Progenitor cell of endocrine pancreas (in vitro differentiated cells): Measurements from ENCODE around the gene INO80E. TPM values are rescaled to one million over a fixed set of nuclear protein-coding genes. Genes with fewer than 3 reads are reported as not detected.

Source experiments
- DNase-seq: peaks from one replicate; pipeline ENCODE4 v3.0.0; 2021; ENCODE audit warnings: low spot score; ENCODE audit not compliant: unreplicated experiment
- H3K27ac Mint-ChIP-seq: 2 replicates; pipeline ENCODE4 v1.8.0; 2021; ENCODE audit warnings: mild to moderate bottlenecking, moderate library complexity, mixed read lengths
- H3K27me3 Mint-ChIP-seq: 2 replicates; pipeline ENCODE4 v1.8.0; 2021; ENCODE audit warnings: mixed read lengths
- H3K36me3 Mint-ChIP-seq: 2 replicates; pipeline ENCODE4 v1.8.0; 2022; ENCODE audit warnings: mixed read lengths; ENCODE audit not compliant: insufficient read depth
- H3K4me1 Mint-ChIP-seq: 2 replicates; pipeline ENCODE4 v1.8.0; 2021; ENCODE audit warnings: low read depth, mixed read lengths
- H3K4me3 Mint-ChIP-seq: 2 replicates; pipeline ENCODE4 v1.8.0; 2021; ENCODE audit warnings: low read depth, mild to moderate bottlenecking, moderate library complexity, mixed read lengths
- H3K9me3 Mint-ChIP-seq: 2 replicates; pipeline ENCODE4 v1.8.0; 2021; ENCODE audit warnings: low read depth, mixed read lengths
- CTCF ChIP-seq: fragments of 200-600 bp; sonication (generic); IDR thresholded peaks from one replicate; pipeline ENCODE4 v1.5.0; 2021; ENCODE audit warnings: antibody characterized with exemption, mild to moderate bottlenecking; ENCODE audit not compliant: unreplicated experiment
- total RNA-seq: library from RNA; stranded (reverse); gene quantifications from 2 replicates; pipeline ENCODE4 v1.2.1, GENCODE V29; 2021

Gene INO80E
- total RNA-seq, 1 donor from 2014 or later: 74.2 TPM

- Mint-ChIP-seq H3K27ac (no peak overlapping the region), H3K9me3 (no peaks in the 10 kb centered on the region), H3K36me3 (peaks cover 22% of the 10 kb centered on the region), H3K27me3 (no peaks in the 10 kb centered on the region), H3K4me1 (no peaks in the 10 kb centered on the region), H3K4me3 (no peak overlapping the region)
- DNase-seq: no peak
- TF ChIP-seq CTCF: no peak
Observed at GRCh38 chr16:29986231-29986630, 9.8 kb upstream of the INO80E start.

- no peak overlapping the region for H3K4me3 Mint-ChIP-seq
- H3K27me3 Mint-ChIP-seq: no peaks in the 10 kb centered on the region
- H3K36me3 Mint-ChIP-seq: peaks cover 22% of the 10 kb centered on the region
- DNase-seq: no peak
- H3K4me1 Mint-ChIP-seq: no peaks in the 10 kb centered on the region
- no peaks in the 10 kb centered on the region for H3K9me3 Mint-ChIP-seq
- TF ChIP-seq CTCF: no peak
- no peak overlapping the region for H3K27ac Mint-ChIP-seq
Observed at GRCh38 chr16:29986931-29987330, 9.1 kb upstream of the INO80E start.

- Mint-ChIP-seq H3K4me3 (no peak overlapping the region), H3K27me3 (no peaks in the 10 kb centered on the region), H3K27ac (no peak overlapping the region), H3K4me1 (no peaks in the 10 kb centered on the region), H3K9me3 (no peaks in the 10 kb centered on the region), H3K36me3 (peaks cover 20% of the 10 kb centered on the region)
- no peak for TF ChIP-seq CTCF
- DNase-seq: no peak
Observed at GRCh38 chr16:29987371-29988085, 8.5 kb upstream of the INO80E start.

- TF ChIP-seq CTCF: no peak
- Mint-ChIP-seq H3K36me3 (peaks cover 17% of the 10 kb centered on the region), H3K4me1 (no peaks in the 10 kb centered on the region), H3K27ac (peak overlapping the region; percentile 51), H3K27me3 (no peaks in the 10 kb centered on the region), H3K4me3 (no peak overlapping the region), H3K9me3 (no peaks in the 10 kb centered on the region)
- DNase-seq: no peak
Observed at GRCh38 chr16:29988346-29989075, 7.5 kb upstream of the INO80E start.

GRCh38 chr16:29989111-29989858 lies 6.8 kb upstream of the INO80E start:
- Mint-ChIP-seq H3K4me1 (peaks cover 2% of the 10 kb centered on the region), H3K4me3 (no peak overlapping the region), H3K27ac (peak overlapping the region; percentile 51), H3K36me3 (peaks cover 14% of the 10 kb centered on the region), H3K9me3 (no peaks in the 10 kb centered on the region), H3K27me3 (no peaks in the 10 kb centered on the region)
- no peak for TF ChIP-seq CTCF
- no peak for DNase-seq
